DND-41 (cell line): ENCODE results near the gene HBA2.

Experiments
- CTCF ChIP-seq: IDR thresholded peaks from 2 replicates; pipeline ENCODE4 v1.5.1; 2012; ENCODE audit warnings: borderline replicate concordance, low read length, moderate library complexity, mild to moderate bottlenecking; ENCODE audit not compliant: poor library complexity, severe bottlenecking; ENCODE audit errors: extremely low read depth
- EZH2 ChIP-seq: IDR thresholded peaks from 3 replicates; pipeline ENCODE4 v1.6.1; 2012; ENCODE audit warnings: borderline replicate concordance, low read depth, mild to moderate bottlenecking, moderate library complexity, low read length, inconsistent platforms; ENCODE audit not compliant: severe bottlenecking

- TF ChIP-seq EZH2 (no peak), CTCF (no peak)
Measured at GRCh38 chr16:164827-165538, 7.7 kb upstream of the HBA2 start.
